GM12878 (cell line): ENCODE data around the gene TXLNG. TPM values are rescaled to one million over a fixed set of nuclear protein-coding genes. Genes with fewer than 3 reads are reported as not detected.

Source experiments
- ATAC-seq: fragments of 200-7000 bp; cut with Tn5 transposase; 3 replicates; pipeline ENCODE4 v1.9.1; 2020; ENCODE audit warnings: mild to moderate bottlenecking, moderate library complexity
- BruUV-seq: library from RNA; stranded (reverse); fragments of 400-500 nt; replicated peaks from 2 replicates; lab custom pipeline; 2021; lab: Mats Ljungman, UMichigan
- CTCF ChIA-PET: fragments of 300-600 bp; sonication (Branson Sonifier 250); formaldehyde crosslinking; extraction: SDS; loops from one replicate; lab custom pipeline; 2021; ENCODE audit warnings: inconsistent platforms; lab: Yijun Ruan, JAX
- POLR2A ChIA-PET: fragments of 350-600 bp; formaldehyde crosslinking; extraction: SDS; loops from one replicate; lab custom pipeline; 2021; ENCODE audit warnings: inconsistent platforms; lab: Charles Lee
- RAD21 ChIA-PET: fragments of 300-600 bp; sonication (Branson Sonifier 250); formaldehyde crosslinking; loops from one replicate; lab custom pipeline; 2023; ENCODE audit warnings: antibody characterized with exemption; ENCODE audit not compliant: unreplicated experiment; lab: Charles Lee
- SMC1A ChIA-PET: fragments of 300-600 bp; sonication (Branson Sonifier 250); formaldehyde crosslinking; loops from one replicate; lab custom pipeline; 2023; ENCODE audit not compliant: unreplicated experiment, uncharacterized antibody; lab: Charles Lee
- DNase-seq: peaks from one replicate; pipeline ENCODE4 v3.0.0-alpha.2; 2011; ENCODE audit warnings: low read depth, low spot score
- FAIRE-seq: peaks from 3 replicates; lab custom pipeline; 2011; peaks lifted over from hg19 to GRCh38; lab: Jason Lieb, UNC
- H2AFZ ChIP-seq: 2 replicates; pipeline ENCODE4 v1.6.0; 2011; ENCODE audit warnings: low read depth, low read length, control low read depth; ENCODE audit not compliant: control insufficient read depth
- H3K27ac ChIP-seq: 2 replicates; pipeline ENCODE4 v1.5.1; 2011; ENCODE audit warnings: control low read depth; ENCODE audit not compliant: control insufficient read depth, insufficient read depth
- H3K27me3 ChIP-seq, 2 experiments: replicated peaks in 1 of 2; 2 replicates each; pipeline versions ENCODE4 v1.6.0 to v1.6.1; 2011; ENCODE audit warnings: low read length in 1 of 2; ENCODE audit not compliant: control insufficient read depth in 2 of 2, insufficient read depth in 2 of 2
- H3K36me3 ChIP-seq, 2 experiments: 2 replicates each; pipeline ENCODE4 v1.5.1; 2011; ENCODE audit warnings: low read length in 1 of 2; ENCODE audit not compliant: control insufficient read depth in 2 of 2, insufficient read depth in 2 of 2
- H3K4me1 ChIP-seq: 2 replicates; pipeline ENCODE4 v1.6.1; 2011; ENCODE audit warnings: mild to moderate bottlenecking, low read length, moderate library complexity, mixed read lengths; ENCODE audit not compliant: control insufficient read depth, insufficient read depth
- H3K4me2 ChIP-seq: 2 replicates; pipeline ENCODE4 v1.6.0; 2011; ENCODE audit warnings: control low read depth; ENCODE audit not compliant: control insufficient read depth, insufficient read depth
- H3K4me3 ChIP-seq: fragments of 200-600 bp; sonication (generic); 2 replicates; pipeline ENCODE4 v1.5.1; 2016
- H3K79me2 ChIP-seq: 2 replicates; pipeline ENCODE4 v1.6.0; 2011; ENCODE audit warnings: low read length; ENCODE audit not compliant: control insufficient read depth, insufficient read depth
- H3K9ac ChIP-seq: 2 replicates; pipeline ENCODE4 v1.8.0; 2011; ENCODE audit warnings: low read length, control low read depth, mixed read lengths; ENCODE audit not compliant: control insufficient read depth, insufficient read depth
- H3K9me3 ChIP-seq: replicated peaks from 3 replicates; pipeline ENCODE4 v1.5.1; 2011; ENCODE audit warnings: mild to moderate bottlenecking, low read length; ENCODE audit not compliant: control insufficient read depth, insufficient read depth
- H4K20me1 ChIP-seq: 2 replicates; pipeline ENCODE4 v1.6.0; 2011; ENCODE audit not compliant: control insufficient read depth, insufficient read depth
- BACH1 ChIP-seq: fragments of 450-650 bp; IDR thresholded peaks from 2 replicates; pipeline ENCODE4 v1.6.1; 2017; ENCODE audit warnings: mild to moderate bottlenecking, borderline replicate concordance
- EED ChIP-seq: sonication (generic); IDR thresholded peaks from 2 replicates; pipeline ENCODE4 v1.6.1; 2016; ENCODE audit warnings: antibody characterized with exemption, low read depth
- JUND ChIP-seq: IDR thresholded peaks from 2 replicates; pipeline ENCODE4 v1.6.1; 2012; ENCODE audit warnings: low read depth, mild to moderate bottlenecking, low read length, improper control_type of control experiment, moderate library complexity
- SRF ChIP-seq, 2 experiments: IDR thresholded peaks; 2 replicates each; pipeline ENCODE4 v1.6.1; 2011; ENCODE audit warnings: low read depth in 2 of 2, low read length in 2 of 2, mild to moderate bottlenecking in 1 of 2, moderate library complexity in 1 of 2
- WGBS: methylation state at CpG from one replicate; pipeline ENCODE4 v1.1.6; 2016; ENCODE audit warnings: low lambda C conversion rate; ENCODE audit not compliant: insufficient replicate concordance, insufficient coverage; ENCODE audit errors: missing lambda C conversion rate; 5-methylcytosine and 5-hydroxymethylcytosine counted together
- in situ Hi-C: fragments of 300-500 bp; cut with MboI; formaldehyde crosslinking; loops from 9 replicates; pipeline ENCODE4 v1.14.3; 2018; ENCODE audit warnings: mixed read lengths
- intact Hi-C: fragments of 100-400 bp; cut with micrococcal nuclease; formaldehyde crosslinking; loops from one replicate; pipeline ENCODE4 v1.14.2; 2022; ENCODE audit not compliant: unreplicated experiment
- polyA plus RNA-seq, 11 experiments: library from polyadenylated mRNA; depleted of rRNA in 4 of 11; unstranded in 6 of 11; stranded (reverse) in 5 of 11; fragments of >200 nt; fragmentation: Nextera tagmentation in 4 of 11; fragmentation: Illumina TruSeq in 1 of 11; extraction: Ambion mirVana in 4 of 11; extraction: Trizol in 1 of 11; gene quantifications; 1 replicate in 1 of 11; 2 replicates in 10 of 11; pipeline versions ENCODE4 v1.2.1 to v1.2.3, GENCODE V29; 2011 to 2016; ENCODE audit warnings: inconsistent platforms in 2 of 11, missing spikeins in 2 of 11, low read depth in 1 of 11
- total RNA-seq, 4 experiments: library from RNA; depleted of rRNA in 3 of 4; stranded (reverse); fragments of >200 nt in 3 of 4; fragmentation: Illumina TruSeq in 1 of 4; extraction: Trizol in 1 of 4; gene quantifications; 2 replicates each; pipeline versions ENCODE4 v1.2.1 to v1.2.3, GENCODE V29; 2013 to 2021
- TF ChIP-seq, protein P1 (sequence below): fragments of 450-650 bp; IDR thresholded peaks from 2 replicates; pipeline ENCODE4 v1.6.1; 2017; ENCODE audit warnings: low read depth, mild to moderate bottlenecking, moderate library complexity
- TF ChIP-seq, protein P2 (sequence below): fragments of 450-650 bp; conservative IDR thresholded peaks from 2 replicates; pipeline ENCODE4 v1.6.1; 2017; ENCODE audit warnings: mild to moderate bottlenecking, moderate library complexity

The TXLNG gene
- total and polyA plus RNA-seq, 10 of the 15 experiments (the other 5 are each of a cell fraction or from before 2014, with no cell fraction given): 9.9 to 40.7 (median 19.5) TPM

DNA sequence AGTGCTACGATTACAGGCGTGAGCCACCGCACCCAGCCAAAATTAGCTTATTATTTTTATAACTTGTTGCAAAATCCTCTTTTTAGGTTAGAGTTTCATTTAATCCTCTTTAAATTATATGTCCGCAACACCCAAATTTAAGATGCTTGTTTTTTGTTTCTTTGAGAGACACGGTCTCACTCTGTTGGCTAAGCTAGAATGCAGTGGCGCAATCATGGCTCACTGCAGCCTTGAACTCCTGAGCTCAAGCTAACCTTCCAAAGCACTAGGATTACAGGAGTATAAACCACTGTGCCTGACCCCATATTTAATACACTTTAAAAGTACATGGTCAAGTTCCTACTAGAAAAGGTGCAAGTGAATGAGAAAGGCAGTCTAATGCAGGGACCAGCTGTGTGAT is 81.7 kb downstream of the TXLNG start:
- WGBS: 97% methylated on average over 6 of the region's 6 CpGs
- intact Hi-C loops (no loop called here), in situ Hi-C loops (no loop called here)
- ChIA-PET SMC1A (interaction anchor here (1.5 to 2.1 kb wide), 4 partner anchors 12 to 179 kb away, joined by 5 to 12 read pairs (median 8); no protein-coding TSS in a partner anchor), RAD21 (interaction anchor here (0.7 to 2.5 kb wide), 4 partner anchors 15 to 179 kb away, joined by 3 to 10 read pairs (median 3); no protein-coding TSS in a partner anchor), CTCF (interaction anchor here (1.7 to 2.7 kb wide), 3 partner anchors 15 to 179 kb away, joined by 6 to 15 read pairs (median 10); no protein-coding TSS in a partner anchor), POLR2A (interaction anchor here (0.7 to 1.9 kb wide), 3 partner anchors 11 to 40 kb away, joined by 3 to 6 read pairs (median 5); no protein-coding TSS in a partner anchor)
- no peak overlapping the region for H3K9ac ChIP-seq
- H3K27ac ChIP-seq: no peak overlapping the region
- DNase-seq (no peak), ATAC-seq (no peak), FAIRE-seq (no peak)
- H3K36me3 ChIP-seq: peaks cover 0 to 5% of the 10 kb centered on the region in 2 experiments; a peak in 1 of 4 replicates
- peak overlapping the region; percentile 72; the same call in 1 of the 2 replicates for H3K4me3 ChIP-seq
- H3K9me3 ChIP-seq: no peaks in the 10 kb centered on the region
- no peak overlapping the region for H2AFZ ChIP-seq
- peaks cover 2% of the 10 kb centered on the region; the same call in 1 of the 2 replicates for H4K20me1 ChIP-seq
- H3K27me3 ChIP-seq: 0 out of 4 replicates have a peak, but pooled peaks cover 0 to under 1% of the 10 kb centered on the region in 2 experiments
- H3K4me2 ChIP-seq: peak overlapping the region; percentile 5; the same call in 1 of the 2 replicates
- H3K79me2 ChIP-seq: peaks cover 46% of the 10 kb centered on the region
- TF ChIP-seq JUND (no peak), EED (no peak), BACH1 (no peak), SRF (IDR thresholded peaks at IDR 0.05; ENCODE audit: low read depth in 2 of 2, low read length in 2 of 2) (no peak)
- TF ChIP-seq, protein P1, sequence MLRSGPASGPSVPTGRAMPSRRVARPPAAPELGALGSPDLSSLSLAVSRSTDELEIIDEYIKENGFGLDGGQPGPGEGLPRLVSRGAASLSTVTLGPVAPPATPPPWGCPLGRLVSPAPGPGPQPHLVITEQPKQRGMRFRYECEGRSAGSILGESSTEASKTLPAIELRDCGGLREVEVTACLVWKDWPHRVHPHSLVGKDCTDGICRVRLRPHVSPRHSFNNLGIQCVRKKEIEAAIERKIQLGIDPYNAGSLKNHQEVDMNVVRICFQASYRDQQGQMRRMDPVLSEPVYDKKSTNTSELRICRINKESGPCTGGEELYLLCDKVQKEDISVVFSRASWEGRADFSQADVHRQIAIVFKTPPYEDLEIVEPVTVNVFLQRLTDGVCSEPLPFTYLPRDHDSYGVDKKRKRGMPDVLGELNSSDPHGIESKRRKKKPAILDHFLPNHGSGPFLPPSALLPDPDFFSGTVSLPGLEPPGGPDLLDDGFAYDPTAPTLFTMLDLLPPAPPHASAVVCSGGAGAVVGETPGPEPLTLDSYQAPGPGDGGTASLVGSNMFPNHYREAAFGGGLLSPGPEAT: no peak
- TF ChIP-seq, protein P2, sequence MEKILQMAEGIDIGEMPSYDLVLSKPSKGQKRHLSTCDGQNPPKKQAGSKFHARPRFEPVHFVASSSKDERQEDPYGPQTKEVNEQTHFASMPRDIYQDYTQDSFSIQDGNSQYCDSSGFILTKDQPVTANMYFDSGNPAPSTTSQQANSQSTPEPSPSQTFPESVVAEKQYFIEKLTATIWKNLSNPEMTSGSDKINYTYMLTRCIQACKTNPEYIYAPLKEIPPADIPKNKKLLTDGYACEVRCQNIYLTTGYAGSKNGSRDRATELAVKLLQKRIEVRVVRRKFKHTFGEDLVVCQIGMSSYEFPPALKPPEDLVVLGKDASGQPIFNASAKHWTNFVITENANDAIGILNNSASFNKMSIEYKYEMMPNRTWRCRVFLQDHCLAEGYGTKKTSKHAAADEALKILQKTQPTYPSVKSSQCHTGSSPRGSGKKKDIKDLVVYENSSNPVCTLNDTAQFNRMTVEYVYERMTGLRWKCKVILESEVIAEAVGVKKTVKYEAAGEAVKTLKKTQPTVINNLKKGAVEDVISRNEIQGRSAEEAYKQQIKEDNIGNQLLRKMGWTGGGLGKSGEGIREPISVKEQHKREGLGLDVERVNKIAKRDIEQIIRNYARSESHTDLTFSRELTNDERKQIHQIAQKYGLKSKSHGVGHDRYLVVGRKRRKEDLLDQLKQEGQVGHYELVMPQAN: no peak
- peaks cover 7% of the 10 kb centered on the region for H3K4me1 ChIP-seq
- BruUV-seq: no TSS peak
